Upper lobe of right lung (tissue), 1 donor: ENCODE data around the gene SALL2. TPM values are rescaled to one million over a fixed set of nuclear protein-coding genes. Genes with fewer than 3 reads are reported as not detected.
"Not testable (repeated sequence)": the region's sequence is repeated elsewhere in the genome, so short reads cannot be mapped to it uniquely, and the experiment has no call there.

Source experiments
- ATAC-seq: fragments of 200-7000 bp; cut with Tn5 transposase; one replicate; pipeline ENCODE4 v1.9.1; 2020; ENCODE audit warnings: mild to moderate bottlenecking, moderate library complexity
- DNase-seq: peaks from one replicate; pipeline ENCODE4 v3.0.0-alpha.2; 2020
- H3K27ac ChIP-seq: fragments of 200-600 bp; one replicate; pipeline ENCODE4 v1.8.0; 2022
- H3K27me3 ChIP-seq: fragments of 200-600 bp; one replicate; pipeline ENCODE4 v1.8.0; 2022; ENCODE audit warnings: mild to moderate bottlenecking
- H3K36me3 ChIP-seq: fragments of 200-600 bp; one replicate; pipeline ENCODE4 v1.8.0; 2022
- H3K4me1 ChIP-seq: fragments of 200-600 bp; one replicate; pipeline ENCODE4 v1.8.0; 2022
- H3K4me3 ChIP-seq: fragments of 200-600 bp; one replicate; pipeline ENCODE4 v1.8.0; 2022; ENCODE audit warnings: mild to moderate bottlenecking
- H3K9me3 ChIP-seq: fragments of 200-600 bp; one replicate; pipeline ENCODE4 v1.8.0; 2022
- intact Hi-C: fragments of 100-400 bp; cut with DNase I; formaldehyde crosslinking; loops from one replicate; pipeline ENCODE4 v1.11.0; 2022
- total RNA-seq: library from RNA; stranded (reverse); fragmentation: NEBNext Ultra II Directional; extraction: Animal tissue kit (Norgen Biotek cat#: 25700); gene quantifications from one replicate; pipeline ENCODE4 v1.2.1, GENCODE V29; 2021
- TF ChIP-seq, protein P1 (sequence below): fragments of 200-600 bp; IDR thresholded peaks from one replicate; pipeline ENCODE4 v1.8.0; 2022; ENCODE audit warnings: antibody characterized with exemption
- donor health status: DM: no; HTN: yes; CAD: no; lungs with severe emphysema.

SALL2 gene
- total RNA-seq, 1 donor from 2014 or later: 8.1 TPM

DNA sequence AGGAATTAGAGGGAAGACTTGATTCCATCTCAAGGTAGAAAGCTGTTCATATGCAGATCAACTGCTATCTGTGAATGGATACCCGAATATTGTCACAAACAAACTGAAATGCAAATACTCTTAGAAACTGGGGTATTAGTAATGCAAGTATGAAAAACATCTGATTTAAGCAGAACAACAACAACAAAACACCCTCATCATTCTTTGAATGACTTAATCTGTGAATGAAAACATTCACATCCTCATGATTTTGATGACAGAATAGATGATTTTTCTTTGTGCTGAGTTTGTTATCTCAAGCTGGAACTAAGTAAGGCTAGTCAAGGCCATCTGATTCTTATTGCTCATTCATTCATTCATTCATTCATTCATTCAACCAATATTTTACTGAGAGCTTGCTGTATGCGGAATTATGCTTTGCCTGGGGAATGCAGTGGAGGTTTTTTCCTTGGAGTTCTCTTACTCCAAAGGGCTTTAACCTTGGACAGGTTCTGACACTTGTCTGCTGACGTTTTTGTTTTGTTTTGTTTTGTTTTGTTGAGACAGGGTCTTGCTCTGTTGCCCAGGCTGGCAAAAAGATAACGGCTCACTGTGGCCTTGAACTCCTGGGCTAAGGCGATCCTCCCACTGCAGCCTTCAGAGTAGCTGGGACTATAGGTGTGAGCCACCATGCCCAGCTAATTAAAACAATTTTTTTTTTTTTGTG lies 30.4 kb upstream of the SALL2 start:
- ATAC-seq (no peak), DNase-seq (no peak)
- Histone ChIP-seq H3K27ac (peak overlapping the region; percentile 86), H3K4me1 (peaks cover 5% of the 10 kb centered on the region), H3K36me3 (no peaks in the 10 kb centered on the region), H3K9me3 (no peaks in the 10 kb centered on the region), H3K27me3 (no peaks in the 10 kb centered on the region), H3K4me3 (no peak overlapping the region)
- intact Hi-C loops: no loop called here
- TF ChIP-seq, protein P1, sequence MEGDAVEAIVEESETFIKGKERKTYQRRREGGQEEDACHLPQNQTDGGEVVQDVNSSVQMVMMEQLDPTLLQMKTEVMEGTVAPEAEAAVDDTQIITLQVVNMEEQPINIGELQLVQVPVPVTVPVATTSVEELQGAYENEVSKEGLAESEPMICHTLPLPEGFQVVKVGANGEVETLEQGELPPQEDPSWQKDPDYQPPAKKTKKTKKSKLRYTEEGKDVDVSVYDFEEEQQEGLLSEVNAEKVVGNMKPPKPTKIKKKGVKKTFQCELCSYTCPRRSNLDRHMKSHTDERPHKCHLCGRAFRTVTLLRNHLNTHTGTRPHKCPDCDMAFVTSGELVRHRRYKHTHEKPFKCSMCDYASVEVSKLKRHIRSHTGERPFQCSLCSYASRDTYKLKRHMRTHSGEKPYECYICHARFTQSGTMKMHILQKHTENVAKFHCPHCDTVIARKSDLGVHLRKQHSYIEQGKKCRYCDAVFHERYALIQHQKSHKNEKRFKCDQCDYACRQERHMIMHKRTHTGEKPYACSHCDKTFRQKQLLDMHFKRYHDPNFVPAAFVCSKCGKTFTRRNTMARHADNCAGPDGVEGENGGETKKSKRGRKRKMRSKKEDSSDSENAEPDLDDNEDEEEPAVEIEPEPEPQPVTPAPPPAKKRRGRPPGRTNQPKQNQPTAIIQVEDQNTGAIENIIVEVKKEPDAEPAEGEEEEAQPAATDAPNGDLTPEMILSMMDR: no peak

DNA sequence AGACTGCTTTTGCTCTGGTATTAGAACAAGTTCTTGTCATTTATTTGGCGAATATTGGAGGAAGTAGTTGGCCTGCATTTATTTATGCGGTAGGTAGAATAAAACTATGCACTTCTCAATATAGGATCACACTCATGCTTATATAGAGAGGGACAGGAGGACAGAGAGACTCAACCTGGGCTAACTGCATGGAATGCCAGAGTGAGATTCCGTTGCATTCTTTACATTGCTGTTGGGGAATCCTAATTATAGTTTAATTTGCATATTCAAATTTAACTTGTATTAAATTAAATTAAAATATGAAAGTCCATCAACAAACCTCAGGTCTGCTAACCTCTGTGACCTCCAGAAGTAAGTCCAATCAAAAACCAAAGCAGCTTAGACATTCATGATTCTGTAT lies 27.1 kb upstream of the SALL2 start:
- Histone ChIP-seq H3K4me1 (peaks cover 5% of the 10 kb centered on the region), H3K36me3 (no peaks in the 10 kb centered on the region), H3K27ac (no peak overlapping the region), H3K4me3 (no peak overlapping the region), H3K27me3 (no peaks in the 10 kb centered on the region), H3K9me3 (no peaks in the 10 kb centered on the region)
- intact Hi-C loops: no loop called here
- no peak for DNase-seq
- no peak for ATAC-seq
- TF ChIP-seq, protein P1: no peak

DNA sequence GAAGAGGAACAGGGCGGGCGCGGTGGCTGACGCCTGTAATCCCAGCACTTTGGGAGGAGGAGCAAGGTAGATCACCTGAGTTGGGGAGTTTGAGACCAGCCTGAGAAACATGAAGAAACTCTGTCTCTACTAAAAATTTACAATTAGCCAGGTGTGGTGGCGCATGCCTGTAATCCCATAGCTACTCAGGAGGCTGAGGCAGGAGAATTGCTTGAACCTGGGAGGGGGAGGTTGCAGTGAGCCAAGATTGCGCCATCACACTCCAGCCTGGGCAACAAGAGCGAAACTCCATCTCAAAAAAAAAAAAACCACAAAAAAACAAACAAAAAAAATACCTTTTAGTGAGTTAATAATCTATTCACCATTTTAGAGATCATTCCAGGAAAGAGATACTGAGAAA lies 18.4 kb upstream of the SALL2 start:
- H3K36me3 ChIP-seq, H3K27ac ChIP-seq, DNase-seq, H3K4me1 ChIP-seq, ATAC-seq, intact Hi-C loops, H3K4me3 ChIP-seq, H3K9me3 ChIP-seq, H3K27me3 ChIP-seq: not testable (repeated sequence)

DNA sequence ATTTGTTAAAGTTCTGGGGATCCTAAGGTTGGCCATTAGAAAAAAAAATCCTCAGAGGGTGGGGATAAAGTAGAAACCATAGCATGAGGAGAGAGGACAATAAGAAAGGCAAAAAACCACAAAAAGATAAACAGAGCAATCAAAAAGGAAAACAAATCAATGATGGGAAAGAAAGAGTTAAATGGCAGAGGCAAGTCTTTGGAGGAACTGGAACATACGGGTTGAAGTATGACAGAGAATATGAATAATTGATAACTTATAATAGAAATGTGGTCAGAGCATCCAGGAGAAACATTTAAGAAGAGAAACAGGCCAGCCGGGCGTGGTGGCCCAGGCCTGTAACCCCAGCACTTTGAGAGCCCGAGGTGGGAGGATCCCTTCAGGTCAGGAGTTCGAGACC lies 17.8 kb upstream of the SALL2 start:
- TF ChIP-seq, protein P1: no peak
- intact Hi-C loops: no loop called here
- no peak for ATAC-seq
- Histone ChIP-seq H3K4me1 (no peaks in the 10 kb centered on the region), H3K4me3 (no peak overlapping the region), H3K36me3 (no peaks in the 10 kb centered on the region), H3K9me3 (no peaks in the 10 kb centered on the region), H3K27ac (no peak overlapping the region), H3K27me3 (no peaks in the 10 kb centered on the region)
- no peak for DNase-seq

DNA sequence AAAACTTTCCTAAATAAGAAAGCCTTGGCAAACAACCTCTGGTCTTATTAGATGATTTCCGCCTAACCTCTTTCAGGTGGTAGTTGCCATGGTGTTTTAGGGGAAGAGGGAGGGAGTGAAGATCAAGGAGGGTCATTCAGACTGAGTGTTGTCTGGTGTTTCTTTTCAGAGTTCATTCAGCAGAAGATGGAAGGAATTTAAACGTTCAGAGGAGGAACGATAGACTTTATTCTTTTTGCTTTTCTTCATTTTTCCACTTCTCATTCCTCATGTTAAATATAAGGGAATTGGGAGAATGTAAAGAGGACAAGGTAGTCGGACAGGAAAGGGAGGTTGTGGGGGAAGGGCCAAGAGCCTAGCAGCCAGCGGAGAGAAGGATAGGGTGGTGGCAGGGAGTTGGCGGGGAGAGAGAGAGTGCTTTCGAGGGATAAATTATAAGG lies 17.4 kb upstream of the SALL2 start:
- Histone ChIP-seq H3K4me3 (no peak overlapping the region), H3K4me1 (no peaks in the 10 kb centered on the region), H3K9me3 (no peaks in the 10 kb centered on the region), H3K27ac (no peak overlapping the region), H3K27me3 (no peaks in the 10 kb centered on the region), H3K36me3 (no peaks in the 10 kb centered on the region)
- peak; percentile 58 for ATAC-seq
- intact Hi-C loops: no loop called here
- no peak for DNase-seq
- TF ChIP-seq, protein P1: no peak

DNA sequence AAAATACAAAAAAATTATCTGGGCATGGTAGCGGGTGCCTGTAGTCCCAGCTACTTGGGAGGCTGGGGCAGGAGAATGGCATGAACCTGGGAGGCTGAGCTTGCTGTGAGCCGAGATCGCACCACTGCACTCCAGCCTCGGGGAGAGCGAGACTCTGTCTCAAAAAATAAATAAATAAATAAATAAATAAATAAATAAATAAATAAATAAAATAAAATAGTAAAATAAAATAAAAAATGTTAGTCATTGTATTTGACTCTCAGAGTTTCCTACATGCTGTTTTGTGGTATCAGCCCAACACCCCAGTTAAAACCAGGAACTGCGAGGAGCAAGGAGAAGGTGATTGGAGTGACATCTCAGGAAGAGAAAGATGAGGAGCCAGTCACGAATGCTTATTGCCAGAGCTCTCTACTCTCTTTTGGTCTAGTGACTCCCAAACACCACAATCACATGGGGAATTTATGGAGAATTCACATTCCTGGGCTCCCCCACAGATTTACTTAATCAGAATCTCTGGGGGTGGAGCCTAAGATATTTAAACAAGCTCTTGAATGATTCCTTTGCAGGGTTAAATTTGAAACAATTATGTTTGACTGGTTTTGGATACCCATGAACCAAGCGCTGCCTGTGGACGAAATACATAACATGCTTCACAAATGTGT lies 15.4 kb upstream of the SALL2 start:
- Histone ChIP-seq H3K36me3 (no peaks in the 10 kb centered on the region), H3K4me1 (no peaks in the 10 kb centered on the region), H3K9me3 (no peaks in the 10 kb centered on the region), H3K4me3 (no peak overlapping the region), H3K27ac (no peak overlapping the region), H3K27me3 (peaks cover 17% of the 10 kb centered on the region)
- intact Hi-C loops: no loop called here
- TF ChIP-seq, protein P1: no peak
- DNase-seq (no peak), ATAC-seq (no peak)
